22Rv1 (cell line): ENCODE data around the gene JMJD1C.

Experiments used
- H3K27ac ChIP-seq: fragments of 450-650 bp; 2 replicates; pipeline ENCODE4 v1.5.1; 2017
- CTCF ChIP-seq: fragments of 450-650 bp; IDR thresholded peaks from 2 replicates; pipeline ENCODE4 v1.5.1; 2017; ENCODE audit warnings: mild to moderate bottlenecking
- ZFX ChIP-seq: fragments of 450-650 bp; IDR thresholded peaks from 2 replicates; pipeline ENCODE4 v1.6.1; 2017; ENCODE audit warnings: antibody characterized with exemption, borderline replicate concordance

JMJD1C gene

DNA sequence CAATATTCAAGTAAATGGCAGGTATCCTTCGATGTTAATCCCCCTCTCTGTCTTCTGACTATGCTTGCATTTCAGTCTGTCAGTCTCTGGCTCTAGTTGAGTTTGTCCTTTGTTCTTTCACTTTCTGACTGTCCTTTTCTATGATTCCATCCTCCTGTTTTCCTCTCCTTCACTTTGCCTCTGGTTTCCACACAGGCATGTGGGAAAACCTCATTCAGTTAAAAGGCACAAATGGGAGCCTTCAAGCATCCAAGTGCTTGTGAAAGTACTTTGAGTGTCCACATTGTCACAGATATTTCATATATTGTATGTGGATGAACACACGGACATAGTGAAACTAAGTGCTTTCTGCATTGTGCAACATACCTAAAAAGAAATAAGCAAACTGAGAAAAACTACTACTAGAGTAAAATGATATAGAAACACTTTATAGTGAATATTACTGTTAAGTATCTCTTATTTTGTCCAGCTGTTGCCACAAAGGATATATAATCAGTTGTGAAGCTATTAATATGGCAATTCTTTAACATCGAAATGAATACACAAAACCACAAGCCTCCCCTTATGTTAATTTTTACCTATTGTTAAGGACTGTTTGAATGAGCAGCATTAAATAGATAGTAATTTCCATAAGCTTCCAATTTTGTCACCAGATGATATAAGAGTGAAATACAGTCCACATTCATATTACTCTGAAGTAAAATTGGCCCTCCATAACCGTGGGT is 260.9 kb downstream of the JMJD1C start:
- TF ChIP-seq CTCF, result no peak
- TF ChIP-seq ZFX, result no peak
- H3K27ac ChIP-seq, result no peak overlapping the region

DNA sequence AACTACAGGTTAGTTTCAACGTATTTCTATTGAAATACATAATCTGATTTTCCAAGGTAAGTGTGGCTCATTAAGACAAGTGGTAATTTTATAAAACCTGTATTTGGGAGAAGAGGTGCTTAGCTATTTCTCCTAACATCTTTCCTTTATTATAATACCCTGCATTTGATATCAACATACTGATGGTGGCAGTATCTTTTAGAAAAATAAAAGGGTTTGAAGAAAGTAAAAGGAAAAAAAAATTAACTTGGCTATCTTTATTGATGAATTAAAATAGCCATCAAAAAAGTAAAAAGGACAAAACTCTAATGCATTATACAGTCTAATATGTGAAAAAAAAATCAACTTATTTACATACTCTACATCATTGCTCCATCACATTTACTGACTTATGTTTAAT is 264.7 kb downstream of the JMJD1C start:
- no peak overlapping the region for H3K27ac ChIP-seq
- TF ChIP-seq CTCF (no peak), ZFX (no peak)

DNA sequence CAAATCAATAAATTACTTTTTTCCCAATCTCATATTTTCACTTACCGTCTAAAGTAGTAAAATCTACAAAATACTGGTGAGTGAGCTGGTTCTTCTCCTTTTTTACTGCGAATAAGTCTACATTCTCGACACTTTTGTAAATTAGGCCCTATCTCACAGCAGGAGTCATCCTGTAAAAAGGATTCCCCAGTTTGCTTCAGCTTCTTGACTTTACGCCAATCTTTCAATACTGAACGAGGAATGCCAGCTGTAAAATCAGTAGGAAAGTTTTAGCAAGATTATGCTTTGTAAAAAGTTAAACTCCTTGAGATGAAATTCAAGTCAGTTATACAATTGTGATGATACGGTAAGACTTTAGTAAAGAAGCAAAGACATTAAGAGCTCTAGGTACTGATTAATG is 265.3 kb downstream of the JMJD1C start:
- no peak for TF ChIP-seq ZFX
- no peak for TF ChIP-seq CTCF
- no peak overlapping the region for H3K27ac ChIP-seq

- TF ChIP-seq ZFX, result no peak
- no peak for TF ChIP-seq CTCF
- no peak overlapping the region for H3K27ac ChIP-seq
Measured at GRCh38 chr10:63199716-63200115, 266.1 kb downstream of the JMJD1C start.

- no peak for TF ChIP-seq ZFX
- TF ChIP-seq CTCF, result no peak
- H3K27ac ChIP-seq, result no peak overlapping the region
Measured at GRCh38 chr10:63197344-63198092, 268.3 kb downstream of the JMJD1C start.

DNA sequence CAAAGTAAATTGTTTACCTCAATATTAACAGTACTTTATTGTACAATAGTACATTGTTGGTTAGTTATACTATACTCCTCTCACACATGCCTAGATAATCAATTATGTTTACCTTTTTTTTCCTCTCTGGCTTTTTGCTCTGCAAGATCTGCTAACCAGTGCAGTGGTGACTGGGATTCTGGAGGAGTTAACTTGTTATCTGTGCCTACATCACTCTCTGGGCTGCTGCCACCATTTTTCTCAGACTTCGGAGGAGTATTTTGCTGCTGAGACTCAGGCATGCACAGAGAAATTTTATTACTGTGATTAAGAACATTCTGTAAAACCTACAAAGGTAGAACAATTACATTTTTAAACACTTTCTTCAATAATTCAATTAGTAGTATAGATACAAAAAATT is 273.0 kb downstream of the JMJD1C start:
- TF ChIP-seq ZFX (no peak), CTCF (no peak)
- no peak overlapping the region for H3K27ac ChIP-seq

- no peak for TF ChIP-seq CTCF
- no peak for TF ChIP-seq ZFX
- H3K27ac ChIP-seq, result no peak overlapping the region
Measured at GRCh38 chr10:63175534-63175933, 290.2 kb downstream of the JMJD1C start.
